ENCODE results near the gene TSGA10IP. TPM values are rescaled to one million over a fixed set of nuclear protein-coding genes. Genes with fewer than 3 reads are reported as not detected.

The TSGA10IP gene
- total RNA-seq, 2 donors from 2014 or later: not detected

DNA sequence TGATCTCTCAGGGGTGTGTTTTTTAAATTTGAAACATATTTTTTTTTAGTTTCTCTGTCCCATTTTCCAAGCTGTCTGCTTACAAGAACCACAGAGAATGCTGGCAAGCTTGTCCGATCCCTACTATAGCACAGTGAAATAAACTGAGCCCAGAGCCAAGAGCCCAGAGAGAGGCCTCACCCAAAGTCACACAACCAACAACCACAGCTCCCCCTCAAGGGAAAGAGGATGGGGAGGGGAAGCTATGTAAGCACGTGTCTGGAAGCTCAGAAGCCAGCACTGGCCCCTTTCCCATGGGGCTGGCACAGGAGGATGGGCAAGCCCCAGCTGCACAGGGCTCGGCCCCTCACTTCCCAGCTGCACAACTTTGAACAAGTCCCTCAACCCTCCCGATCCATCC, 13.0 kb downstream of the TSGA10IP start:
- no peak for DNase-seq (ENCODE audit: low spot score in 2 of 2)
- peaks cover 20 to 21% of the 10 kb centered on the region in 2 donors for H3K36me3 Mint-ChIP-seq
- no peaks in the 10 kb centered on the region for H3K9me3 Mint-ChIP-seq
- peak overlapping the region in 1 of 2 donors; percentile 93 for H3K27ac Mint-ChIP-seq
- ATAC-seq: no peak

DNA sequence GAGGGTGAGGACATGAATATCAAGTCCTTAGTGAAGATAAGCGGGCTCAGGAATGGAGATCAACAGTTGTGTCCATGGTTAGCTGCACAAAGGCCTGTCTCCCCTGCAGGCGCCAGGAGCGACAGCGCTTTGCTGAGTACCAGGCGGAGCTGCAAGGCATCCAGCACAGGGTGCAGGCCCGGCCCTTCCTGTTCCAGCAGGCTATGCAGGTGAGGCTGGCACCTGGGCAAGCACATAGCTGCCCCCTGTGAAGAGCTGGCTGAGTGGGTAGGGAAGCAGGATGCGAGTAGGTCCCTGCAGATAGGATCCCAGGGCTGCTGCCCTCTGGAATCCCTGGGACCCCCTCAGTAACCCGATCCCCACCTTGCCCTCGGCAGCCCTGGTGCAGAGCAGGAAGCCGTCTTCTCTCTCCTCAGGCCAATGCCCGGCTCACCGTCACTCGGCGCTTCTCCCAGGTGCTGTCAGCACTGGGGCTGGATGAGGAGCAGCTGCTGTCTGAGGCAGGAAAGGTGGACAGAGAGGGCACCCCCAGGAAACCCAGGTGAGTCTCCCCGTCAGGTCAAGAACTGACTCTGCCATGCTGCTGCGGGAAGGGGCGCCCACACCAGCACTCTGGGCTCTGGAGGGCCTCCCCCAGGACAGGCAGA, 13.6 kb downstream of the TSGA10IP start:
- DNase-seq (ENCODE audit: low spot score in 2 of 2) (no peak), ATAC-seq (no peak)
- Mint-ChIP-seq H3K36me3 (peaks cover 20 to 27% of the 10 kb centered on the region in 2 donors), H3K27ac (peak overlapping the region; percentile 29 to 93), H3K9me3 (no peaks in the 10 kb centered on the region)

DNA sequence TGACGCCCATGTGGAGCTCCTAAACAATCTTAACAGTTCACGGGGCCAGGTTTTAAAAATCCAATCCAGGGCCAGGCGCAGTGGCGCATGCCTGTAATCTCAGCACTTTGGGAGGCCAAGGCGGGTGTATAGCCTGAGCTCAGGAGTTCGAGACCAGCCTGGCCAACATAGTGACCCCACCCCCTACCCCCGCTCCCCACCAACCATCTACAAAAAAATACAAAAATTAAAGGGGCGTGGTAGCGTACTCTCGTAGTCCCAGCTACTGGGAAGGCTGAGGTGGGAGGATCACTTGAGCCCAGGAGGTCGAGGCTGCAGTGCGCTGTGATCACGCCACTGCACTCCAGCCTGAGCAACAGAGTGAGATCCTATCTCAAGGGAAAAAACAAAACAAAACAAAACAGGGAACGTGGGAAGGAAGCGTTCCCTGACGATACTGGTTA, 15.6 kb downstream of the TSGA10IP start:
- peak overlapping the region; percentile 94 to 99 for H3K27ac Mint-ChIP-seq
- H3K36me3 Mint-ChIP-seq: peaks cover 28 to 31% of the 10 kb centered on the region in 2 donors
- H3K9me3 Mint-ChIP-seq: no peaks in the 10 kb centered on the region
- no peak for DNase-seq (ENCODE audit: low spot score in 2 of 2)
- ATAC-seq: peak in 1 of 2 donors; percentile 1

DNA sequence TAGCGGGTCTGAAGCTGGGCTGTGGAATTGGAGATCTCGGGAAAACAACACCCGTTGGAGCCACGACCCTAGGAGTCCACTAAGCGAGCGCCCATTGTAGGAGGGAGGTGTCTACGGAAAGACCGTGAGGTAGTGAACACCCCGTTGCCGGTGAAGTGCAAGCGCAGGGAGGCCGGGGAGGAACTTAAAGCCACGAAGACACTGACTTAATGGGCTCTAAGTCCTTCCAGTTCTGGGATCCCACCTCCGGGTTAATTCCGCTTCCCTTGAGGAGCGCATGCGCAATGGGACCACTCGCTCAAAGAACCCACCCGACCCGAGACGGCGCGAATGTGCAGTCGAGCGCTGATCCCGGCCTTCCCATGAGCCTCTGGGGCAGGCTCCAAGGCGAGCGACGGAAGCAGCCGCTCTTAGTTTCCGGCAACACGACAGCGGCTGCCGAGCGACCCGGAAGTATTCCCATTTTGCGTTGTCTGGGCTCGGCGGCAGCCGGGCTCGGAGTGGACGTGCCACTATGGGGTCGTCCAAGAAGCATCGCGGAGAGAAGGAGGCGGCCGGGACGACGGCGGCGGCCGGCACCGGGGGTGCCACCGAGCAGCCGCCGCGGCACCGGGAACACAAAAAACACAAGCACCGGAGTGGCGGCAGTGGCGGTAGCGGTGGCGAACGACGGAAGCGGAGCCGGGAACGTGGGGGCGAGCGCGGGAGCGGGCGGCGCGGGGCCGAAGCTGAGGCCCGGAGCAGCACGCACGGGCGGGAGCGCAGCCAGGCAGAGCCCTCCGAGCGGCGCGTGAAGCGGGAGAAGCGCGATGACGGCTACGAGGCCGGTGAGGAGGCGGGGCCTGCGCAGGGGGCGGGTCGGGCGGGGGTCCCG, 16.2 kb downstream of the TSGA10IP start, which contains the start of gene SART1:
Gene SART1, plus strand, starts transcription at position 468 of the 874 bp plus-strand sequence. Its CDS starts 47 bp downstream, at position 515.
- Mint-ChIP-seq H3K36me3 (peaks cover 30 to 34% of the 10 kb centered on the region in 2 donors), H3K27ac (peak within 1 kb of the TSS; percentile 94 to 99), H3K9me3 (no peaks in the 10 kb centered on the region)
- DNase-seq (ENCODE audit: low spot score in 2 of 2) (peak; percentile 91 to 97), ATAC-seq (peak; percentile 84 to 93)

DNA sequence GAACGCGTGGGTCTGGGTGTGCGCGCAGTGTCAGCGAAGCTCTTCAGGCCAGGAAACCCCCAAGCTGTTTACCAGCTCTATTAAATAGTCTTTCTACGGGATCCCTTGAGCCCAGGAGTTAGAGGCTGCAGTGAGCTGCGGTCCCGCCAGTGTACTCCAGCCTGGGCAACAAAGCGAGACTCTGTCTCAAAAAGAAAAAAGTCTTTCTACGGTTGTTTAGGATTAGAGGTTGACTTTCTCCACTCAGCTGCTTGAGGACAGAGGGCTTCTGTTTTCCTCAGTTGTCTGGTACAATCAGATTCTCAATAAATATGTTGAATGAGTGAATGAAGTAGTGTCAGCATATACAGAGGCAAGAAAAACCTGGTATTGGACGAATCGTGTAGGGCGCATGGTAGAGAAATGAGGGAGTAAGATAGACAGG, 16.9 kb downstream of the TSGA10IP start:
- ATAC-seq (no peak), DNase-seq (ENCODE audit: low spot score in 2 of 2) (no peak)
- peaks cover 30 to 34% of the 10 kb centered on the region in 2 donors for H3K36me3 Mint-ChIP-seq
- H3K27ac Mint-ChIP-seq: peak overlapping the region; percentile 94
- no peaks in the 10 kb centered on the region for H3K9me3 Mint-ChIP-seq

DNA sequence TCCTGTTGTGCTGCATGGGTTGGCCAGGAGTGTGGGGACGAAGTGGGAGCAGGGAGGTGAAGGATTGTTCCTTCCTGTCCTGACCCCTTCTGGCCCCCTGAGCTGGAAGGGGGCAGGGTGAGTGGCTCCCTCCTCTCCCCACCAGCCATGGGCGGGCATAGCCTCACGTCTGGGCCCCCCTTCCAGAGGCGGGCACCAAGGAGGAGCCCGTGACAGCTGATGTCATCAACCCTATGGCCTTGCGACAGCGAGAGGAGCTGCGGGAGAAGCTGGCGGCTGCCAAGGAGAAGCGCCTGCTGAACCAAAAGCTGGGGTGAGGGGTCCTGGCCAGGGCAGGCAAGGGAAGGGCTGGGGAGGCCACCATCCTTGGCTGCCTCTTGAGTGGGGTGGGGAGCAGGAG, 19.6 kb downstream of the TSGA10IP start:
- Mint-ChIP-seq H3K36me3 (peaks cover 30 to 43% of the 10 kb centered on the region in 2 donors), H3K27ac (peak overlapping the region in 1 of 2 donors; percentile 47), H3K9me3 (no peaks in the 10 kb centered on the region)
- DNase-seq (ENCODE audit: low spot score in 2 of 2) (no peak), ATAC-seq (no peak)

DNA sequence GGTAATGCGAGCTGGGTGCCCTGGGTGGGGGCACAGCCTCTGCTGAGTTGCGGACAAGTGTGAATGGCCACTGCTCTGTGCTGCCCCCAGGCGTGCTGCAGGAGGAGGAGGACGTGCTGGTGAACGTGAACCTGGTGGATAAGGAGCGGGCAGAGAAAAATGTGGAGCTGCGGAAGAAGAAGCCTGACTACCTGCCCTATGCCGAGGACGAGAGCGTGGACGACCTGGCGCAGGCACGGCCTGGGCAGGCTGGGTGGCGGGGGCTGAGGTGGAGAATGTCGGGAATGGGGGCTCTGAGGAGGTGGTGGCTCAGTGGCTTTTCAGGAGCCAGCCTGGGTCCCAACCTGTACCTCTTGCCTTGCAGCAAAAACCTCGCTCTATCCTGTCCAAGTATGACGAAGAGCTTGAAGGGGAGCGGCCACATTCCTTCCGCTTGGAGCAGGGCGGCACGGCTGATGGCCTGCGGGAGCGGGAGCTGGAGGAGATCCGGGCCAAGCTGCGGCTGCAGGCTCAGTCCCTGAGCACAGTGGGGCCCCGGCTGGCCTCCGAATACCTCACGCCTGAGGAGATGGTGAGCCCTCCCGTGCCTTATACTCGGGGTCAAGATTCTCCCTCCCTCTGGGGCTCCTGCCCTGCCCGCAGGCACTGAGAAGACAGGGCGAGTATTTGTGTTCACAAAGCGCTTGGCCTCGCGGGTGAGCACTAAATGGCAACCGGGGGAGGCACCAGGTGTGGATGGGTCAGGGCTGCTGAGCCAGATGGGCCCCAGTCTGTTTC, 20.9 kb downstream of the TSGA10IP start:
- Mint-ChIP-seq H3K9me3 (no peaks in the 10 kb centered on the region), H3K27ac (peak overlapping the region in 1 of 2 donors; percentile 57), H3K36me3 (peaks cover 28 to 41% of the 10 kb centered on the region in 2 donors)
- no peak for DNase-seq (ENCODE audit: low spot score in 2 of 2)
- ATAC-seq: no peak

DNA sequence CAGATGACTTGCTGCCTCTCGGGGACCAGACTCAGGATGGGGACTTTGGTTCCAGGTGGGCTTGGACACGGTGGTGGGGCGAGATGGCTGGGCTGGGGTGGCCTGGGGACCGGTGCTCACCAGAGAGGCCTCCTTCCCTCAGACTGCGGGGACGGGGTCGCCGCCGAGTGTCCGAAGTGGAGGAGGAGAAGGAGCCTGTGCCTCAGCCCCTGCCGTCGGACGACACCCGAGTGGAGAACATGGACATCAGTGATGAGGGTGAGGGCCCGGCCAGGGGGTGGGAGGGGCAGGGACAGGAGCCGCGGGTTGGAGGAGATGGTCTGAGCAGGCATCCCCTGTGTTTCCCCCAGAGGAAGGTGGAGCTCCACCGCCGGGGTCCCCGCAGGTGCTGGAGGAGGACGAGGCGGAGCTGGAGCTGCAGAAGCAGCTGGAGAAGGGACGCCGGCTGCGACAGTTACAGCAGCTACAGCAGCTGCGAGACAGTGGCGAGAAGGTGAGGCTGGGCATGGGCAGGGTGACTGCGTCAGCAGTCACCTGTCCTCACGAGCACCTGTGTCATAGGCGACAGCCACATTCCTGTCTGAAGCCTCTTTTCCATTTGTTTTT, 22.2 kb downstream of the TSGA10IP start:
- peaks cover 17 to 31% of the 10 kb centered on the region in 2 donors for H3K36me3 Mint-ChIP-seq
- peak overlapping the region in 1 of 2 donors; percentile 29 for H3K27ac Mint-ChIP-seq
- DNase-seq (ENCODE audit: low spot score in 2 of 2) (no peak), ATAC-seq (no peak)
- no peaks in the 10 kb centered on the region for H3K9me3 Mint-ChIP-seq

DNA sequence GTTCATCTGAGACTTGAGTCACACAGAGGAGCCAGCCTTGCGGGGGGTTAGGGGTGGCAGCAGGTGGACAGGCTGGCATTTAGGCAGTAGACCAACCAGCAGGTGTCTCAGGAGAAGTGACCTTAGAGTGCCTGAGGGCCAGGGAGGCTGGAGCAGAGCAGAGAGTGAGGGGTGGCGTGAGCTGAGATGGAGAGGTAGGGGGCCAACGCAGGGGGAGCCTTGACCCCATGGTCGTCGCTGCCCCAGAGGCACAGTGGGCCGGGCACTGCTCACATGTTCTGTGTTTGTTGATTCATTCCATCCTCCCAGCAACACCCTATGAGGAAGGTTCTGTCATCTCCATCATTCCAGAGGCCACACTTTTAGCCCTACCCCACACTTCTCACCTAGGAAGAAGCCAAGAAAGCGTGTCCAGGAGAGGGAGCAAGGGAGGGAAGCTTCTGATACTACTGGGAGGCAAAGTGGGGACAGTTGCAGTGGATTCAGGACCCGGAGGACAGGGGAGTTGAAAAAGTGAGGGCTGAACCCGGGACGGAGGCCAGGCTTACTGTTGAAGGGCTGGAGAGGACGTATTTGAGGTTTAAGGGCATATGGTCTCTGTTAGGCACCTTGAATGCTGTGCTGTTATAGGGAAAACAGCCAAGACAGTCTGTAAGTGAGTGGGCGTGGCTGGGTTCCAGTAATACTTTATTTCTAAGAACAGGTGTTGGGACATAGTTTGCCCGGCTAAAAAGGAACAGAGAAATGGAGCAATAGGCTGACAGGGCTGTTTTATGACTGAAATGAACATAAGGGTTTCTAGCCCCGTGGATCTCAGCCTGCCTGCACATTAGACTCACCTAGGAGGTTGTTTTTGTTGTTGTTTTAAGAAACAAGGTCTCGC, 23.6 kb downstream of the TSGA10IP start:
- Mint-ChIP-seq H3K36me3 (peaks cover 10 to 17% of the 10 kb centered on the region in 2 donors), H3K27ac (peak overlapping the region; percentile 51 to 60), H3K9me3 (no peaks in the 10 kb centered on the region)
- DNase-seq (ENCODE audit: low spot score in 2 of 2): no peak
- ATAC-seq: no peak

DNA sequence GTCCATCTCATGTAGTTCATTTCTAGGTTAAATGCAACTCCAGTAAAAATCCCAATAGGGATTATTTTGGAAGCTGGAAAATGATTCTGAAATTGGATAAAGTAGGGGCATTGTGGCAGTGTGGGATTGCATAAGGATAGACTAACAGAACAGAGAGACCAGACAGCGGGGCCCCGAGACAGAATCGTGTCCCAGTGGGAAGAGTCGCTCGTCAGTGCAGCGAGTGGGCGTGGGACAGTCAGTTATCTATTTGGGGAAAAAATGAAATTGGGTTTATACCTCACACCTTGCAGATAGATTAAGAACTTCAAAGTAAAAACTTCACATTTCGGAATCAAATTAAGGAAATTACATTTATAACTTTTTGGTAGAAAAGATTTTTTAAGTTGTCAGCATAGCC, 26.8 kb downstream of the TSGA10IP start:
- peaks cover 0 to 15% of the 10 kb centered on the region in 2 donors for H3K36me3 Mint-ChIP-seq
- no peaks in the 10 kb centered on the region for H3K9me3 Mint-ChIP-seq
- DNase-seq (ENCODE audit: low spot score in 2 of 2) (no peak), ATAC-seq (no peak)
- H3K27ac Mint-ChIP-seq: peak overlapping the region in 1 of 2 donors; percentile 17

DNA sequence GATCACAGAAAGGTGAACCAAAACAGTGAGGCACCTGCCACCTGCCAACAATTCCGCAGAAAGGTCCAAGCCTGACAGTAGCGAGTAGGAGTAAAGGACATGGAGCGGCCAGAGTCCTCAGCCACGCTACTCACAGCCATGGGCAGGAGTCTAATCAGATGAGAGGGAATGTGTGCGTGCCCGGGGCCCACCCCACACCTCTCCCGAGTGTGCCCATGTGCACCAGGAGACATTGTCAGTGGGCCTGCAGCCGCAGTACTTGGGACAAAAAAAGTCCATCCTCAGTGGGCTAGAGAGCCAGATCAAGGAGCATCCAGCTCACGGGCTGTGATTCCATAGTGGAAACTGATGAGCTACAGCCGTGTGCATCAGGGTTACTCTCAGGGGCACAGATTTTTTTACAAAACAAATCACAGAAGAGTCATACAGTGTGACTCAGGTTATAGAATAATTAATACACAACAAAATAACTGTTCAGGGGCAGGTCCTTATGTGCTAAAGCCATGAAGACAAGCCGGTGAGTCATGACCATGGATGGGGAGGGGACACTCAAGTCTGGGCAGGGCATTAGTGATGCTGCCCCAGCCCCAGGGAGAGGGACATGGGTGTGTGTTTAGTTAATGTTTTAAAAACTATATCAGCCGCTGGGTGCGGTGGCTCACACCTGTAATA, 28.3 kb downstream of the TSGA10IP start:
- ATAC-seq: no peak

DNA sequence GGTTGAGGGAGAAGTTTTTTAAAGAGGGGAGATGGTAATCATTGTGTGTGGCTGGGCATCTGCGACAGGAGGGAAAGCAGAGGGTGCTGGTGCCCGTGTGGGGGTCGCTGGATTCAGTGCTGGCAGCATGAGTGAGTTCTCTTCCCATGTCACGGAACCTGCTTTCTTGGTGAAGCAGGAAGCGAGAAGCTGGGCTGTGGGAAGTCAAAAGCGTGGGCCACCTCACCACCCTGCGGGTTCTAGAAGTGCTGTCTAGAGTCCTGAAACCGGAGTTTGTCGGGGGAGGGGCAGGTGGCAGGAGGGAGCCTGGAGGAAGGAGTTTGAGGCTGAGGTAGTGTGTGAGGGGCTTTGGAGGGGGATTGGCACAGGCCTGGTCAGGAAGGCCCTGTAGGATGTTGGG, 30.5 kb downstream of the TSGA10IP start:
- peak overlapping the region; percentile 6 to 44 for H3K27ac Mint-ChIP-seq
- H3K9me3 Mint-ChIP-seq: no peaks in the 10 kb centered on the region
- DNase-seq (ENCODE audit: low spot score in 2 of 2) (no peak), ATAC-seq (no peak)
- H3K36me3 Mint-ChIP-seq: peaks cover 0 to 10% of the 10 kb centered on the region in 2 donors

More for the DNA sequence above, 28.3 kb downstream of the TSGA10IP start:
- DNase-seq (ENCODE audit: low spot score in 2 of 2): no peak
- Mint-ChIP-seq H3K36me3 (peaks cover 0 to 8% of the 10 kb centered on the region in 2 donors), H3K9me3 (no peaks in the 10 kb centered on the region), H3K27ac (peak overlapping the region; percentile 58 to 70)

DNA sequence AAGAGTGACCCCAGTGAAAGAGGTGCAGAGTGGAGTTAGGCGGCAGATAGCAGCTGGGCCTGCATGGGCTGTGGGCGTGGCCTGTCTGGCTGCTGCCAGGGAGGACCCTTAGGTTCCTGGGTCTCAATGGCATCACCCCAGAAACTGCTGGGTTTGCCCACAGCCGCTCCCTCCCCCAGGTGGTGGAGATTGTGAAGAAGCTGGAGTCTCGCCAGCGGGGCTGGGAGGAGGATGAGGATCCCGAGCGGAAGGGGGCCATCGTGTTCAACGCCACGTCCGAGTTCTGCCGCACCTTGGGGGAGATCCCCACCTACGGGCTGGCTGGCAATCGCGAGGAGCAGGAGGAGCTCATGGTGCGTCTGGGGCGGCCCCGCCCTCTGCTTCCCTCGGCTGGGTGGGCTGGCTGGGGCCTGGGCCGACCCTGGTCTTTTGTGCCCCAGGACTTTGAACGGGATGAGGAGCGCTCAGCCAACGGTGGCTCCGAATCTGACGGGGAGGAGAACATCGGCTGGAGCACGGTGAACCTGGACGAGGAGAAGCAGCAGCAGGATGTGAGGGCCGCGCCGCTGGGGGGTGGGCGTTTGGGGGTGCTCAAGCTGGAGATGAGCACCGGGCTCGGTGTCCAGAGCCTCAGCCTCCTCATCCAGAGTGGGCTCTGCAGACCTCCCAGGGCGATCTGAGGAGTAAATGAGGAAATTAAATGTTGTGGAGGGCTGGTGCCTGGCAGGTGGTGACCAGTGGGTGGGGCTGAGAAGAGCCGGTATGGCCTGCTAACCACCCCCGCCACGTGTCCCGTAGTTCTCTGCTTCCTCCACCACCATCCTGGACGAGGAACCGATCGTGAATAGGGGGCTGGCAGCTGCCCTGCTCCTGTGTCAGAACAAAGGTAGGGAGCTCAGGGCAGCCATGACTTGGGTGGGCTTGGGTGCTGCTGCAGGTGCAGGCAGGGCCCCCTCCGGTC, 31.2 kb downstream of the TSGA10IP start:
- ATAC-seq (no peak), DNase-seq (ENCODE audit: low spot score in 2 of 2) (no peak)
- H3K36me3 Mint-ChIP-seq: peaks cover 0 to 10% of the 10 kb centered on the region in 2 donors
- peak overlapping the region; percentile 6 to 51 for H3K27ac Mint-ChIP-seq
- H3K9me3 Mint-ChIP-seq: no peaks in the 10 kb centered on the region
